Fibroblast of lung (primary cell): Measurements from ENCODE around the gene KRT85. TPM values are rescaled to one million over a fixed set of nuclear protein-coding genes. Genes with fewer than 3 reads are reported as not detected.
A peak's percentile ranks its signal among the peaks of the same experiment; 100 is the strongest.

ENCODE experiments used
- DNase-seq, 2 donors: peaks; one replicate each; pipeline versions ENCODE4 v3.0.0 to v3.0.0-alpha.2; 2010; ENCODE audit warnings: low read depth in 2 of 2
- H2AFZ ChIP-seq: 2 replicates; pipeline ENCODE4 v1.5.1; 2012; ENCODE audit warnings: low read length, control low read depth, inconsistent platforms
- H3K27ac ChIP-seq: 2 replicates; pipeline ENCODE4 v1.5.1; 2011; ENCODE audit warnings: low read length, control low read depth; ENCODE audit not compliant: insufficient read depth
- H3K27me3 ChIP-seq: 2 replicates; pipeline ENCODE4 v1.5.1; 2011; ENCODE audit warnings: mild to moderate bottlenecking, low read length; ENCODE audit not compliant: control insufficient read depth, insufficient read depth
- H3K36me3 ChIP-seq: 2 replicates; pipeline ENCODE4 v1.5.1; 2011; ENCODE audit warnings: low read length; ENCODE audit not compliant: control insufficient read depth, insufficient read depth
- H3K4me1 ChIP-seq: 2 replicates; pipeline ENCODE4 v1.5.1; 2011; ENCODE audit warnings: low read length; ENCODE audit not compliant: control insufficient read depth, insufficient read depth; ENCODE audit errors: extremely low read depth
- H3K4me2 ChIP-seq: 2 replicates; pipeline ENCODE4 v1.5.1; 2011; ENCODE audit warnings: low read length, control low read depth; ENCODE audit not compliant: insufficient read depth; ENCODE audit errors: extremely low read depth
- H3K4me3 ChIP-seq, 4 experiments: fragments of 200-600 bp in 1 of 4; sonication (generic) in 1 of 4; replicated peaks in 1 of 4; 2 replicates each; pipeline ENCODE4 v1.5.1; 2011 to 2016; ENCODE audit warnings: low read length in 4 of 4, low read depth in 3 of 4, mild to moderate bottlenecking in 3 of 4, control low read depth in 2 of 4, inconsistent platforms in 1 of 4, mixed read lengths in 1 of 4; ENCODE audit not compliant: insufficient read depth in 1 of 4; ENCODE audit errors: control extremely low read depth in 1 of 4
- H3K79me2 ChIP-seq: 2 replicates; pipeline ENCODE4 v1.5.1; 2012; ENCODE audit warnings: mild to moderate bottlenecking, low read length, inconsistent platforms; ENCODE audit not compliant: control insufficient read depth, insufficient read depth
- H3K9ac ChIP-seq: 2 replicates; pipeline ENCODE4 v1.5.1; 2011; ENCODE audit warnings: mild to moderate bottlenecking, low read length, control low read depth; ENCODE audit not compliant: insufficient read depth
- H3K9me3 ChIP-seq: 2 replicates; pipeline ENCODE4 v1.5.1; 2012; ENCODE audit warnings: low read depth, low read length; ENCODE audit not compliant: control insufficient read depth, insufficient read depth
- H4K20me1 ChIP-seq: 2 replicates; pipeline ENCODE4 v1.5.1; 2011; ENCODE audit warnings: low read length; ENCODE audit not compliant: control insufficient read depth, insufficient read depth; ENCODE audit errors: extremely low read depth
- CTCF ChIP-seq, 2 donors: IDR thresholded peaks in 1 of 2; conservative IDR thresholded peaks in 1 of 2; 1 replicate in 1 of 2; 2 replicates in 1 of 2; pipeline ENCODE4 v1.5.1; 2011 to 2012; ENCODE audit warnings: low read length in 2 of 2, control low read depth in 1 of 2, inconsistent platforms in 1 of 2, low read depth in 1 of 2, mild to moderate bottlenecking in 1 of 2
- EZH2 ChIP-seq: IDR thresholded peaks from 2 replicates; pipeline ENCODE4 v1.5.1; 2012; ENCODE audit warnings: low read length, control low read depth, mild to moderate bottlenecking; ENCODE audit errors: missing control alignments
- polyA plus RNA-seq, 2 donors: library from polyadenylated mRNA; depleted of rRNA in 1 of 2; stranded (reverse) in 1 of 2; unstranded in 1 of 2; fragments of >200 nt; gene quantifications; 2 replicates each; pipeline ENCODE4 v1.2.1, GENCODE V29; 2011 to 2012; ENCODE audit warnings: missing spikeins in 1 of 2
- total RNA-seq: library from RNA; depleted of rRNA; stranded (reverse); fragments of >200 nt; gene quantifications from 2 replicates; pipeline ENCODE4 v1.2.1, GENCODE V29; 2014

The KRT85 gene
- total and polyA plus RNA-seq, 2 donors (not counting 1 experiment from before 2014, with no cell fraction given) = not detected

- Histone ChIP-seq H3K4me1 (no peaks in the 10 kb centered on the region), H3K79me2 (no peaks in the 10 kb centered on the region), H4K20me1 (no peaks in the 10 kb centered on the region), H3K4me3 (no peak overlapping the region), H2AFZ (no peak overlapping the region), H3K4me2 (no peak overlapping the region), H3K27me3 (peaks cover 25% of the 10 kb centered on the region), H3K9me3 (no peaks in the 10 kb centered on the region), H3K36me3 (no peaks in the 10 kb centered on the region), H3K27ac (no peak overlapping the region), H3K9ac (no peak overlapping the region)
- TF ChIP-seq CTCF (conservative IDR thresholded peaks at IDR 0.05 in 1 of 2, IDR thresholded peaks at IDR 0.05 in 1 of 2; ENCODE audit: low read depth in 1 of 2, low read length in 2 of 2) (no peak), EZH2 (no peak)
- no peak for DNase-seq
Observed at GRCh38 chr12:52342781-52343490, 24.3 kb downstream of the KRT85 start.

GRCh38 chr12:52341066-52341580 is 26.2 kb downstream of the KRT85 start:
- TF ChIP-seq EZH2 (no peak), CTCF (conservative IDR thresholded peaks at IDR 0.05 in 1 of 2, IDR thresholded peaks at IDR 0.05 in 1 of 2; ENCODE audit: low read depth in 1 of 2, low read length in 2 of 2) (no peak)
- DNase-seq = no peak
- H3K9me3 ChIP-seq = no peaks in the 10 kb centered on the region
- no peak overlapping the region for H2AFZ ChIP-seq
- H3K9ac ChIP-seq = no peak overlapping the region
- peaks cover 22% of the 10 kb centered on the region for H3K27me3 ChIP-seq
- H3K4me1 ChIP-seq = no peaks in the 10 kb centered on the region
- H3K27ac ChIP-seq = no peak overlapping the region
- no peaks in the 10 kb centered on the region for H3K79me2 ChIP-seq
- H3K36me3 ChIP-seq = no peaks in the 10 kb centered on the region
- no peaks in the 10 kb centered on the region for H4K20me1 ChIP-seq
- no peak overlapping the region for H3K4me2 ChIP-seq
- H3K4me3 ChIP-seq = no peak overlapping the region

GRCh38 chr12:52338241-52338960 is 28.9 kb downstream of the KRT85 start:
- Histone ChIP-seq H3K4me2 (no peak overlapping the region), H4K20me1 (no peaks in the 10 kb centered on the region), H3K4me1 (no peaks in the 10 kb centered on the region), H3K27ac (no peak overlapping the region), H3K36me3 (no peaks in the 10 kb centered on the region), H2AFZ (no peak overlapping the region), H3K9ac (no peak overlapping the region), H3K27me3 (peaks cover 22% of the 10 kb centered on the region), H3K9me3 (no peaks in the 10 kb centered on the region), H3K4me3 (no peak overlapping the region), H3K79me2 (no peaks in the 10 kb centered on the region)
- no peak for TF ChIP-seq CTCF (conservative IDR thresholded peaks at IDR 0.05 in 1 of 2, IDR thresholded peaks at IDR 0.05 in 1 of 2; ENCODE audit: low read depth in 1 of 2, low read length in 2 of 2)
- no peak for TF ChIP-seq EZH2
- peak in 1 of 2 donors; percentile 6 for DNase-seq
